ENCODE data around the gene CCDC177.
A peak's percentile ranks its signal among the peaks of the same experiment; 100 is the strongest.

CCDC177 gene

DNA sequence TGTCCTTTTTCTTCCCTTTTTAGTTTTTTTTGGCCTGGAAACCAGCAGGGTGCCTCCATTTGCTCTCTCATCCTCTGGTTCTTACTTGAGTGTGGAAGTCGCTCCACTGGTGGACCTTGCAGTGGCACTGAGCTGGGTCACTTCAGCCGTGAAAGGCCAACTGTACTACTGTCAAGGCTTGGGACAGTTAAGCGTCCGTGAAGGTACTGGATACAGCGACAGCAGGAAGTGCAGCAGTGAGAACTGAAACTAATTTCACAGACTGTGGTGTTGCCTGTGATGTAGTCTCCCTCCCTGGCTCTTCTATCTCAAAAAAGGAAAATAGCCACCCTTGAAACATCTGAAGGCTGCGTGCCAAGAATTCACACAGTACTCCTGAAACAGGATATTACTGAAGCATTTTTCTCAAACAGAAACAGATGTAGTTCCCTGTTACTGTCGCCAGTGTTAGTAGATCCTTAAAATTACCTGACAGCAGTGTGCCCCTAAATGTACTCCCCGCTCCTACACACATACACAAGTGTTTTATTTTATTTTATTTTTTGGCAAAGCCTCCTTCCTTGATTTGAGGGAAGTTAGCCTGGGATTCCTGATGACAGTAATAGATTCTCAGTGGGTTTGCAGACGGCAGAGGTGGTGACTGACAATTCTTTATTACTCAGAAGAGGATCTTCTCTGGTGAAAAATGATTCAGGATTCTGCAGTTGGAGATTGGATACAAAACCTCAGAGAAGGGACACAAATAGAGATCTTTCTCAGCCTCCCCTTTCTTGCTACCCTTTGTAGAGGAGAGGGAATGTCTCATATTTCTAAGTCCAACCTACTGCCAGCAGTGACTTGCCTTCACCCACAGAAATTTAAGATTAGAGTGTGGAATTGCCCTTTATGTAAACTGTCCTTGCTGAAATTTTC, 41.1 kb upstream of the CCDC177 start:
- TF ChIP-seq, protein P1, sequence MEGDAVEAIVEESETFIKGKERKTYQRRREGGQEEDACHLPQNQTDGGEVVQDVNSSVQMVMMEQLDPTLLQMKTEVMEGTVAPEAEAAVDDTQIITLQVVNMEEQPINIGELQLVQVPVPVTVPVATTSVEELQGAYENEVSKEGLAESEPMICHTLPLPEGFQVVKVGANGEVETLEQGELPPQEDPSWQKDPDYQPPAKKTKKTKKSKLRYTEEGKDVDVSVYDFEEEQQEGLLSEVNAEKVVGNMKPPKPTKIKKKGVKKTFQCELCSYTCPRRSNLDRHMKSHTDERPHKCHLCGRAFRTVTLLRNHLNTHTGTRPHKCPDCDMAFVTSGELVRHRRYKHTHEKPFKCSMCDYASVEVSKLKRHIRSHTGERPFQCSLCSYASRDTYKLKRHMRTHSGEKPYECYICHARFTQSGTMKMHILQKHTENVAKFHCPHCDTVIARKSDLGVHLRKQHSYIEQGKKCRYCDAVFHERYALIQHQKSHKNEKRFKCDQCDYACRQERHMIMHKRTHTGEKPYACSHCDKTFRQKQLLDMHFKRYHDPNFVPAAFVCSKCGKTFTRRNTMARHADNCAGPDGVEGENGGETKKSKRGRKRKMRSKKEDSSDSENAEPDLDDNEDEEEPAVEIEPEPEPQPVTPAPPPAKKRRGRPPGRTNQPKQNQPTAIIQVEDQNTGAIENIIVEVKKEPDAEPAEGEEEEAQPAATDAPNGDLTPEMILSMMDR (IDR thresholded peaks at IDR 0.05; ENCODE audit: low read depth, low read length, missing control alignments): no peak
- peak overlapping the region; percentile 30 for H3K4me3 ChIP-seq (replicated peaks; ENCODE audit: low read depth, low read length)
- DNase-seq (ENCODE audit: extremely low read depth, low read depth): peak; percentile 71

DNA sequence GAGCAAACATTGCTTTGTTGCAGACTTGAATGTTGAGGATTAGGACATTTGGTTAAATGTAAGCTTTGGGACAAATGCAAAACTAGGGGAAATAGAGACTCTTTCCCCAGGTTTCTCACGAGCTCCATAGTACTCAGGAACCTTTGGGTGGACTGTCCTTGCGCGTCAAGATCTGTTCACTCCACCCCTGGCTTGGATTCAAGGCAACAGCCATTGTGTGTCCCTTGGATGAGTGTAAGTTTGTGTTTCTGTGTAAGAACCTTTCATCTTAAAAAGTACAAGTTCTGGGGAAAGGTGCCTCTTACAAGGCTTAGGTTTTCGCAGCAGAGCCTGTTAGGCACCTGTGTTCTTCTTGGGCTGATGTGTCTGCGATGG, 40.4 kb upstream of the CCDC177 start:
- TF ChIP-seq, protein P1 (IDR thresholded peaks at IDR 0.05; ENCODE audit: low read depth, low read length, missing control alignments): no peak
- peak overlapping the region; percentile 30 for H3K4me3 ChIP-seq (replicated peaks; ENCODE audit: low read depth, low read length)
- DNase-seq (ENCODE audit: extremely low read depth, low read depth): no peak

DNA sequence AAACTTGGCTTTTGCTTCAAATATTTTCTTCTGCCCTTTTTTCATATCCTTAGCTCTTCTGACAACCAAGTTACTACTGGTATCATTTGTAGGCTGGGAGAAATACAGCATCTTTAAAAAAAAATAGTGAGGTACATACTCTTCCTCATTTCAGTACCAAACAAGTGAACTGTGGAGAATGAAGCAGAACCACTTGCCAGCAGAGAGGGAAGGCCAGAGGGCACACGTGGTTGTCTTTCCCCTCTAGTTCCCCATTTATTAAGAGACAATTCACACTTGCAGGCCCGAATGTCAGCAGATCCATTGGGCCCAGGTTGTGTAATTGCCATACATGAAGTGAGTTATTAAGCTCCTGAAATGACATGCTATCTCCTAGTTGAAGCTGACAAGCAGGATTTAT, 39.9 kb upstream of the CCDC177 start:
- TF ChIP-seq, protein P1 (IDR thresholded peaks at IDR 0.05; ENCODE audit: low read depth, low read length, missing control alignments): no peak
- no peak overlapping the region for H3K4me3 ChIP-seq (replicated peaks; ENCODE audit: low read depth, low read length)
- DNase-seq (ENCODE audit: extremely low read depth, low read depth): no peak

DNA sequence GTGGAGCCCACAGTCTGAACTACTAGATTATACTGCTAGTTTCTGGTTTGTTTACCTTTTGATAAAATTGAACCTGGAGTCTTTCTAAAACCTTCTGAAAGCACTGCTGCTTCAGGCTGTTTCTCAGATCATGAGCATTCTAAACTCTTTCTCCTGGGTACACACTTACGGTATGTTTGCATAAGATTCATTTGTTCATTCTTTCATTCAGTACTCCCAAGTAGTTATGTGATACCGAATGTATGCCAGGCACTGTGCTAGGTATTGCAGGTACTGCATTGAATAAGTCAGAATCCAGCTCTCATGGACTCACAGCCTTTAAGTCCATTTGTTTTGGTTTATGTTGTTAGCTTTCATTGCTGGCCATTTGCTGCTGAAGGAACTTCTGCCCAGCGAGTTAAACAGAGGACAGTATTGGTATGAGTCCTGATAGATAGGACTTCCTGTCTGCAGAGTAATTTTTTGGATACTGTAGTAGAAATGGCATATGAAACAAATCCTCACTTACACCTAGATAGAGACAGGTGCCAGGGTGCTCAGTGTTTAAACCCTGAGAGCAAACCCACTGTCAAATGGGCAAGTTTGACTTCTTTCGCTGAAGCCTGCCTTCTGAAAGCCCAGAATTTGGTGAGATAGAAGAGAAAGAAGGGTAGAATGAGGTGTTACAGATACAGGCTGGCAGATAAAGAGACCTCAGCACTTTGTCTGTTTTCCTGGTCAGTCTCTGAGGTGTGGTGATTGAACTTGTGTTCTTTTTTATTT, 38.8 kb upstream of the CCDC177 start:
- peak overlapping the region; percentile 86 for H3K4me3 ChIP-seq (replicated peaks; ENCODE audit: low read depth, low read length)
- DNase-seq (ENCODE audit: extremely low read depth, low read depth): no peak
- TF ChIP-seq, protein P1 (IDR thresholded peaks at IDR 0.05; ENCODE audit: low read depth, low read length, missing control alignments): no peak

DNA sequence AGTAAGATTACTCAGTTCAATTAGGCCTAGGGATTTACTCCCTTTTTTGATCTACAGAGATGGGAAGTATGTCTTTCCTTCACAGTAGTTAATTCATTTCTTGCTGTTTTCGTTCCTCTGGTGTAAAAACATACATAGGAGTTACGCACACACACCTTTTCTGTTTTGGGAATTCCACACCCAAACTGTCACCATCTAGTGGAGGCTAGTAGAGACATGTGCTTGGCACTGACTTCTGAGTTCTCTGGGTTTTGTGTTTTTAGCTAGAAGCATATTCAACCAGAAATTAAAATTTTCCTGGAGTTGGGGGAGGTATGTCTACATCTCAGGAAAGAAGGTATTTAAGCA, 38.1 kb upstream of the CCDC177 start:
- no peak for DNase-seq (ENCODE audit: extremely low read depth, low read depth)
- H3K4me3 ChIP-seq (replicated peaks; ENCODE audit: low read depth, low read length): peak overlapping the region; percentile 86
- TF ChIP-seq, protein P1 (IDR thresholded peaks at IDR 0.05; ENCODE audit: low read depth, low read length, missing control alignments): no peak

DNA sequence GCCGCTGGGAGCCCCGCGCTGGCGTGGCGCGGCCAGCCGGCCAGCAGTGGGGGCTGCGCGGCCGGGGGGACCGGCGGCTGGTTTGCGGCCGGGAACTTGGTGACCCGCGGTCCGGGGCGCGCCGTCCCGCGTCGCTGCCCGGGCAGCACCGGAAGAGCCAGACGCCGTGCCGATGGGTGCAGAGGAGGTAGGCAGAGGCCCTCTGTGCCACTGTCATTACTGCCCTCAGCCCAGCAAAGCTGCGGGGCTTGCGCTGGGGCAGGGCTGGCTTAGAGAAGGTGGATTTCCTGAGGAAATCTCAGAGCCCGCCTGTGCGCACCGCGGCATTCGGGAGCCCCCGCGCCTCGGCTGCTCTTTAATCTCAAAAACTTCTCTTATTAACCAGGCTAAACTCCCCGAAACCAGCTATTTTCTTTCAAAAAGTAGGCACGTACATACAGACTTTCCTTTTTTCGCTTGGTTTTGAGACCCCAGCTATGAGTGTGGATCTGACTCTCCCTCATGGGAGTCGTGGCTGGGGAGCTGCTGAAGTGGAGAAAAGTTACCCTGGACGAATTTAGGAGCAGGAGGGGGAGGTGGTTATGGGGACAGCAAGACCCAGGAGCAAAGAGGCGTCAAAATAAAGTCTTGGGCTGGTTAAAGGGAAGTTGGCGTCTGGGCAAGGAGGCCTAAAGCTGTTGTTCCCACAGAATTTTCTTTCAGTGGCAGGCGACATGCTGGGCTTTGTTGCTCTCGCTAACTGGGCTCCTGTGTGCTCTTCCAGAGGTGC, 37.5 kb upstream of the CCDC177 start:
- TF ChIP-seq, protein P1 (IDR thresholded peaks at IDR 0.05; ENCODE audit: low read depth, low read length, missing control alignments): no peak
- no peak for DNase-seq (ENCODE audit: extremely low read depth, low read depth)
- H3K4me3 ChIP-seq (replicated peaks; ENCODE audit: low read depth, low read length): peak overlapping the region; percentile 86

Data from HFF-Myc (cell line).